ENCODE data around the gene ITGA2B. TPM values are rescaled to one million over a fixed set of nuclear protein-coding genes. Genes with fewer than 3 reads are reported as not detected.
"Not testable (repeated sequence)": the region's sequence is repeated elsewhere in the genome, so short reads cannot be mapped to it uniquely, and the experiment has no call there.

Gene ITGA2B
- total and polyA plus RNA-seq, 10 of the 15 experiments (the other 5 are each of a cell fraction or from before 2014, with no cell fraction given), result 0.04 to 0.51 (median 0.21) TPM; not detected in 1

DNA sequence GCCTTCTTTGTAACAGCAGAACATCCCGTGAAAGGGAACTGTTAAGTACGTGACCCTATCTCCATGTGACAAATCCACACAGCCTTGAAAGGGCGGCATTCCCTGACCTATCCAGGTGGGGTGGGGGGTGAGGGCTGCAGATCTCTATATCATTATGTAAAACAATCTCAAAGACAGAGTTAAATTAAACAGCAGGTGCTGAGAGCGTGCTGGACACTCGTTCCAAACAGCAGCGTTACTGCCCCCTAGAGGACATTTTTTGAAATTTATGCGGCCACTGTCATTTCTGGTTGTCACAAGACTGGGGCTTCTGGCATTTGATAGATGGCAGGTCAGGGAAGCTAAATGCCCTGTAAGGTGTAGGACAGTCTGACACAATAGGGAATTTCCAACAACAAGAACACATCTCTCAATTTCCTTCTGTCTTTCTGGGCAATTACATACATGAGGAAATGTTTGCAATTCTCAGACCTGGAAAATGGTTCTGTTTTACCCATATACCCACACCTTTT is 58.1 kb downstream of the ITGA2B start (continued):
- TF ChIP-seq, protein P1, sequence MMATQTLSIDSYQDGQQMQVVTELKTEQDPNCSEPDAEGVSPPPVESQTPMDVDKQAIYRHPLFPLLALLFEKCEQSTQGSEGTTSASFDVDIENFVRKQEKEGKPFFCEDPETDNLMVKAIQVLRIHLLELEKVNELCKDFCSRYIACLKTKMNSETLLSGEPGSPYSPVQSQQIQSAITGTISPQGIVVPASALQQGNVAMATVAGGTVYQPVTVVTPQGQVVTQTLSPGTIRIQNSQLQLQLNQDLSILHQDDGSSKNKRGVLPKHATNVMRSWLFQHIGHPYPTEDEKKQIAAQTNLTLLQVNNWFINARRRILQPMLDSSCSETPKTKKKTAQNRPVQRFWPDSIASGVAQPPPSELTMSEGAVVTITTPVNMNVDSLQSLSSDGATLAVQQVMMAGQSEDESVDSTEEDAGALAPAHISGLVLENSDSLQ (IDR thresholded peaks at IDR 0.05), result peak; percentile 85
- peak; percentile 66 to 73; a peak in 2 of 4 replicates for TF ChIP-seq BHLHE40 (IDR thresholded peaks at IDR 0.05; ENCODE audit: borderline replicate concordance in 1 of 2, low read depth in 2 of 2, low read length in 1 of 2)

DNA sequence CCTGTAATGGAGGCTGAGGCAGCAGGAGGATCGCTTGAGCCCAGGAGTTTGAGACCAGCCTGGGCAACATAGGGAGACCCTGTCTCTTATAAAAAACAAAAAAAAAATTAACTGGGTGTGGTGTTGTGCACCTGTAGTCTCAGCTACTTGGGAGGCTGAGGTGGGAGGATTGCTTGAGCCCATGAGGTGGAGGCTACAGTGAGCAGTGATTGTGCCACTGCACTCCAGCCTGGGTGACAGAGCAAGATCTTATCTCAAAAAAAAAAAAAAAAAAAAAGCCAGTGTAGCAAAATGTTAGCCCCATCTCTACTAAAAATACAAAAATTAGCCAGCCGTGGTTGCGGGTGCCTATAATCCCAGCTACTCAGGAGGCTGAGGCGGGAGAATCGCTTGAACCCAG is 59.2 kb downstream of the ITGA2B start:
- FAIRE-seq; H3K27ac ChIP-seq (ENCODE audit: control insufficient read depth, insufficient read depth); H3K79me2 ChIP-seq (ENCODE audit: control insufficient read depth, insufficient read depth, low read length); H3K36me3 ChIP-seq (ENCODE audit: control insufficient read depth in 2 of 2, insufficient read depth in 2 of 2, low read length in 1 of 2); H3K4me3 ChIP-seq; H3K4me2 ChIP-seq (ENCODE audit: control insufficient read depth, insufficient read depth); intact Hi-C loops (cut with micrococcal nuclease; ENCODE audit: unreplicated experiment); H4K20me1 ChIP-seq (ENCODE audit: control insufficient read depth, insufficient read depth); DNase-seq (ENCODE audit: low read depth, low spot score); BruUV-seq (replicated peaks); H3K9me3 ChIP-seq (replicated peaks; ENCODE audit: control insufficient read depth, insufficient read depth, low read length); H3K27me3 ChIP-seq (replicated peaks in 1 of 2; ENCODE audit: control insufficient read depth in 2 of 2, insufficient read depth in 2 of 2, low read length in 1 of 2); ATAC-seq; in situ Hi-C loops (cut with MboI); H3K9ac ChIP-seq (ENCODE audit: control insufficient read depth, insufficient read depth, low read length); H2AFZ ChIP-seq (ENCODE audit: control insufficient read depth, low read depth, low read length): not testable (repeated sequence)
- WGBS (ENCODE audit: insufficient coverage, insufficient replicate concordance, low lambda C conversion rate, missing lambda C conversion rate), result 86% methylated on average over 5 of the region's 5 CpGs
- ChIA-PET POLR2A (interaction anchor here (0.6 to 2.6 kb wide), 4 partner anchors 17 to 547 kb away, joined by 3 to 10 read pairs (median 5); no protein-coding TSS in a partner anchor), CTCF (interaction anchor here (0.9 to 9.1 kb wide), 17 partner anchors 16 to 405 kb away, joined by 3 to 154 read pairs (median 5); partner anchors contain the start of gene GRN), SMC1A (ENCODE audit: uncharacterized antibody, unreplicated experiment) (interaction anchor here (0.6 to 4.3 kb wide), 12 partner anchors 12 to 386 kb away, joined by 3 to 38 read pairs (median 4); partner anchors contain the start of gene GRN), RAD21 (ENCODE audit: unreplicated experiment) (interaction anchor here (0.7 to 4.4 kb wide), 10 partner anchors 15 to 230 kb away, joined by 3 to 46 read pairs (median 6); partner anchors contain the start of gene GRN)
- peaks cover 14% of the 10 kb centered on the region for H3K4me1 ChIP-seq (ENCODE audit: control insufficient read depth, insufficient read depth, low read length)

DNA sequence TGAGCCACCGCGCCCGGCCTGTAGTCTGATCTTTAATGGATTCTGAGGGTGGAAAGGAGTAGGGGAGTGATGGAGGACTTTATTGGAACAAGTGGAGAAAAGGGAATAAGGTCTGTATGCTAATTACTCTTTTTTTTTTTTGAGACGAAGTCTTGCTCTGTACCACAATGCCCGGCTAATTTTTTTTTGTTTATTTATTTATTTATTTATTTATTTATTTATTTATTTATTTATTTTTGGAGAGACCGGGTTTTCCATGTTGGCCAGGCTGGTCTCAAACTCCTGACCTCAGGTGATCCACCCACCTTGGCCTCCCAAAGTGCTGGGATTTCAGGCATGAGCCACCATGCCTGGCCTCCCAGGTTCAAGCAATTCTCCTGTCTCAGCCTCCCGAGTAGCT is 59.9 kb downstream of the ITGA2B start:
- CTCF ChIA-PET, result interaction anchor here (1.1 to 9.1 kb wide), 10 partner anchors 17 to 405 kb away, joined by 3 to 154 read pairs (median 14); partner anchors contain the start of gene GRN
- H4K20me1 ChIP-seq (ENCODE audit: control insufficient read depth, insufficient read depth); DNase-seq (ENCODE audit: low read depth, low spot score); ATAC-seq; H3K4me3 ChIP-seq; H3K9ac ChIP-seq (ENCODE audit: control insufficient read depth, insufficient read depth, low read length); POLR2A ChIA-PET; BruUV-seq (replicated peaks); FAIRE-seq; H3K27ac ChIP-seq (ENCODE audit: control insufficient read depth, insufficient read depth); H3K9me3 ChIP-seq (replicated peaks; ENCODE audit: control insufficient read depth, insufficient read depth, low read length); H2AFZ ChIP-seq (ENCODE audit: control insufficient read depth, low read depth, low read length); H3K36me3 ChIP-seq (ENCODE audit: control insufficient read depth in 2 of 2, insufficient read depth in 2 of 2, low read length in 1 of 2); H3K27me3 ChIP-seq (replicated peaks in 1 of 2; ENCODE audit: control insufficient read depth in 2 of 2, insufficient read depth in 2 of 2, low read length in 1 of 2); H3K4me2 ChIP-seq (ENCODE audit: control insufficient read depth, insufficient read depth): not testable (repeated sequence)
- intact Hi-C loops (cut with micrococcal nuclease; ENCODE audit: unreplicated experiment), result loop anchor here (5.0 kb wide), 1 partner anchor 187 kb away; the partner anchor contains the start of gene HROB
- peaks cover 11% of the 10 kb centered on the region for H3K79me2 ChIP-seq (ENCODE audit: control insufficient read depth, insufficient read depth, low read length)
- 88% methylated on average over 7 of the region's 7 CpGs for WGBS (ENCODE audit: insufficient coverage, insufficient replicate concordance, low lambda C conversion rate, missing lambda C conversion rate)
- in situ Hi-C loops (cut with MboI), result loop anchor here (5.0 kb wide), 2 partner anchors 127 to 187 kb away; partner anchors contain the start of gene HROB
- RAD21 ChIA-PET (ENCODE audit: unreplicated experiment), result interaction anchor here (2.7 to 4.4 kb wide), 3 partner anchors 16 to 119 kb away, joined by 12 to 46 read pairs (median 18); partner anchors contain the start of gene GRN
- peaks cover 14% of the 10 kb centered on the region for H3K4me1 ChIP-seq (ENCODE audit: control insufficient read depth, insufficient read depth, low read length)
- SMC1A ChIA-PET (ENCODE audit: uncharacterized antibody, unreplicated experiment), result interaction anchor here (0.7 to 4.3 kb wide), 4 partner anchors 15 to 126 kb away, joined by 3 to 38 read pairs (median 20); partner anchors contain the start of gene GRN

Data from GM12878 (cell line).